Upper lobe of left lung (tissue), 6 donors: ENCODE measurements around the gene BABAM2. TPM values are rescaled to one million over a fixed set of nuclear protein-coding genes. Genes with fewer than 3 reads are reported as not detected.
A peak's percentile ranks its signal among the peaks of the same experiment; 100 is the strongest.

Experiments
- ATAC-seq, 2 donors: fragments of 200-7000 bp; cut with Tn5 transposase; one replicate each; pipeline ENCODE4 v1.9.1; 2022; ENCODE audit warnings: mild to moderate bottlenecking in 2 of 2, moderate library complexity in 2 of 2; ENCODE audit not compliant: low FRiP score in 2 of 2
- DNase-seq, 2 donors: peaks; one replicate each; pipeline ENCODE4 v3.0.0-alpha.2; 2019 to 2020
- H3K27ac ChIP-seq, 4 donors: fragments of 200-600 bp; sonication (generic); one replicate each; pipeline ENCODE4 v1.5.1; 2016 to 2019
- H3K27me3 ChIP-seq, 4 donors: fragments of 200-600 bp; sonication (generic); one replicate each; pipeline ENCODE4 v1.5.1; 2017 to 2019
- H3K36me3 ChIP-seq, 4 donors: fragments of 200-600 bp; sonication (generic); one replicate each; pipeline ENCODE4 v1.5.1; 2016 to 2019
- H3K4me1 ChIP-seq, 4 donors: fragments of 200-600 bp; sonication (generic); one replicate each; pipeline ENCODE4 v1.5.1; 2018 to 2019
- H3K4me3 ChIP-seq, 4 donors: fragments of 200-600 bp; sonication (generic); one replicate each; pipeline ENCODE4 v1.5.1; 2017 to 2019; ENCODE audit warnings: mild to moderate bottlenecking in 2 of 4, moderate library complexity in 1 of 4
- H3K9me3 ChIP-seq, 4 donors: fragments of 200-600 bp; sonication (generic); one replicate each; pipeline ENCODE4 v1.5.1; 2018 to 2019
- CTCF ChIP-seq, 6 experiments: fragments of 450-650 bp in 4 of 6; fragments of 200-600 bp in 2 of 6; sonication (generic) in 2 of 6; IDR thresholded peaks; one replicate each; pipeline ENCODE4 v1.5.1; 2016 to 2019; ENCODE audit warnings: antibody characterized with exemption in 6 of 6
- EP300 ChIP-seq, 4 donors: sonication (generic); formaldehyde crosslinking; IDR thresholded peaks; one replicate each; pipeline ENCODE4 v1.5.1; 2017; ENCODE audit warnings: antibody characterized with exemption in 4 of 4, control low read depth in 2 of 4
- POLR2A ChIP-seq, 4 donors: fragments of 450-650 bp; IDR thresholded peaks; one replicate each; pipeline ENCODE4 v1.5.1; 2016 to 2017; ENCODE audit warnings: antibody characterized with exemption in 4 of 4, mild to moderate bottlenecking in 2 of 4
- POLR2AphosphoS5 ChIP-seq, 2 donors: sonication (generic); formaldehyde crosslinking; IDR thresholded peaks; one replicate each; pipeline ENCODE4 v1.5.1; 2017; ENCODE audit warnings: antibody characterized with exemption in 2 of 2
- WGBS, 2 donors: methylation state at CpG; one replicate each; pipeline ENCODE4 v1.1.5; 2017 to 2018; 5-methylcytosine and 5-hydroxymethylcytosine counted together
- total RNA-seq, 6 donors: library from RNA; depleted of rRNA in 4 of 6; stranded (reverse); fragments of >200 nt in 4 of 6; gene quantifications; one replicate each; pipeline versions ENCODE4 v1.1.0 to v1.2.1, GENCODE V29; 2016 to 2021
- donor health status: DM: no; HTN: no; CAD: no; lungs with moderate emphysema.
- donor health status: DM: no; HTN: yes; CAD: no; lungs with severe emphysema.

BABAM2 gene
- total RNA-seq, 6 donors from 2014 or later, result 23.0 to 44.0 (median 38.2) TPM

- Histone ChIP-seq H3K27me3 (no peaks in the 10 kb centered on the region), H3K4me1 (peaks cover 0 to 18% (median 10%) of the 10 kb centered on the region in 4 donors), H3K36me3 (no peaks in the 10 kb centered on the region), H3K9me3 (no peaks in the 10 kb centered on the region), H3K27ac (no peak overlapping the region), H3K4me3 (no peak overlapping the region)
- ATAC-seq, result no peak
- no peak for TF ChIP-seq CTCF (IDR thresholded peaks at IDR 0.05)
- TF ChIP-seq POLR2AphosphoS5 (IDR thresholded peaks at IDR 0.05), result no peak
- TF ChIP-seq POLR2A (IDR thresholded peaks at IDR 0.05), result no peak
- no peak for TF ChIP-seq EP300 (IDR thresholded peaks at IDR 0.05)
- no peak for DNase-seq
- 95 to 100% methylated on average over 1 of the region's 1 CpG for WGBS, 2 donors
Observed at GRCh38 chr2:27885234-27885633, 5.3 kb upstream of the BABAM2 start.

- Histone ChIP-seq H3K4me1 (peaks cover 0 to 18% (median 10%) of the 10 kb centered on the region in 4 donors), H3K27ac (no peak overlapping the region), H3K36me3 (no peaks in the 10 kb centered on the region), H3K4me3 (no peak overlapping the region), H3K9me3 (no peaks in the 10 kb centered on the region), H3K27me3 (no peaks in the 10 kb centered on the region)
- TF ChIP-seq POLR2A (IDR thresholded peaks at IDR 0.05), result no peak
- no peak for TF ChIP-seq EP300 (IDR thresholded peaks at IDR 0.05)
- TF ChIP-seq POLR2AphosphoS5 (IDR thresholded peaks at IDR 0.05), result no peak
- TF ChIP-seq CTCF (IDR thresholded peaks at IDR 0.05), result no peak
- ATAC-seq (no peak), DNase-seq (no peak)
- 86 to 89% methylated on average over 1 of the region's 1 CpG for WGBS, 2 donors
Observed at GRCh38 chr2:27885661-27886060, 4.9 kb upstream of the BABAM2 start.

GRCh38 chr2:27886322-27886721 is 4.2 kb upstream of the BABAM2 start:
- DNase-seq, result no peak
- TF ChIP-seq CTCF (IDR thresholded peaks at IDR 0.05), result no peak
- WGBS, 2 donors, result 98 to 100% methylated on average over 6 of the region's 6 CpGs
- Histone ChIP-seq H3K27ac (no peak overlapping the region), H3K4me3 (no peak overlapping the region), H3K36me3 (no peaks in the 10 kb centered on the region), H3K9me3 (no peaks in the 10 kb centered on the region), H3K27me3 (no peaks in the 10 kb centered on the region), H3K4me1 (peaks cover under 1 to 20% (median 12%) of the 10 kb centered on the region in 4 donors)
- no peak for ATAC-seq

GRCh38 chr2:27887111-27887510 is 3.4 kb upstream of the BABAM2 start:
- DNase-seq (no peak), ATAC-seq (no peak)
- Histone ChIP-seq H3K4me3 (no peak overlapping the region), H3K36me3 (no peaks in the 10 kb centered on the region), H3K4me1 (peaks cover 6 to 28% (median 17%) of the 10 kb centered on the region in 4 donors), H3K27me3 (no peaks in the 10 kb centered on the region), H3K9me3 (no peaks in the 10 kb centered on the region), H3K27ac (no peak overlapping the region)
- no peak for TF ChIP-seq EP300 (IDR thresholded peaks at IDR 0.05)
- TF ChIP-seq POLR2A (IDR thresholded peaks at IDR 0.05), result no peak
- TF ChIP-seq POLR2AphosphoS5 (IDR thresholded peaks at IDR 0.05), result no peak
- TF ChIP-seq CTCF (IDR thresholded peaks at IDR 0.05), result no peak
- 77 to 78% methylated on average over 2 of the region's 2 CpGs for WGBS, 2 donors

- no peak overlapping the region for H3K4me3 ChIP-seq
Observed at GRCh38 chr2:27887830-27888229, 2.7 kb upstream of the BABAM2 start.

More at GRCh38 chr2:27887830-27888229, 2.7 kb upstream of the BABAM2 start:
- ATAC-seq (no peak), DNase-seq (no peak)
- Histone ChIP-seq H3K36me3 (no peaks in the 10 kb centered on the region), H3K9me3 (no peaks in the 10 kb centered on the region), H3K4me1 (peaks cover 8 to 35% (median 20%) of the 10 kb centered on the region in 4 donors), H3K27ac (peak overlapping the region in 1 of 4 donors; percentile 18), H3K27me3 (no peaks in the 10 kb centered on the region)
- TF ChIP-seq EP300 (IDR thresholded peaks at IDR 0.05) (no peak), POLR2AphosphoS5 (IDR thresholded peaks at IDR 0.05) (no peak), CTCF (IDR thresholded peaks at IDR 0.05) (no peak), POLR2A (IDR thresholded peaks at IDR 0.05) (no peak)
- WGBS, 2 donors, result 85 to 86% methylated on average over 3 of the region's 3 CpGs
